Aorta (tissue), 5 donors: ENCODE measurements around the gene GAB2. TPM values are rescaled to one million over a fixed set of nuclear protein-coding genes. Genes with fewer than 3 reads are reported as not detected.

Experiments used
- ATAC-seq: fragments of 200-7000 bp; cut with Tn5 transposase; one replicate; pipeline ENCODE4 v1.9.1; 2022; ENCODE audit warnings: moderate library complexity; ENCODE audit not compliant: low FRiP score
- DNase-seq, 2 donors: peaks; one replicate each; pipeline ENCODE4 v3.0.0-alpha.2; 2020
- H3K27ac ChIP-seq, 2 donors: one replicate each; pipeline ENCODE4 v1.5.1; 2013; ENCODE audit warnings: low read length in 2 of 2, mild to moderate bottlenecking in 2 of 2, moderate library complexity in 2 of 2, control low read depth in 1 of 2, inconsistent platforms in 1 of 2, low read depth in 1 of 2
- H3K27me3 ChIP-seq, 2 donors: one replicate each; pipeline ENCODE4 v1.6.1; 2013; ENCODE audit warnings: control low read depth in 1 of 2, low read length in 1 of 2, mild to moderate bottlenecking in 1 of 2, moderate library complexity in 1 of 2; ENCODE audit not compliant: insufficient read depth in 2 of 2, control insufficient read depth in 1 of 2
- H3K36me3 ChIP-seq, 2 donors: one replicate each; pipeline ENCODE4 v1.6.1; 2013; ENCODE audit warnings: control low read depth in 1 of 2, low read length in 1 of 2, mild to moderate bottlenecking in 1 of 2; ENCODE audit not compliant: insufficient read depth in 2 of 2, control insufficient read depth in 1 of 2
- H3K4me1 ChIP-seq, 2 donors: one replicate each; pipeline ENCODE4 v1.6.1; 2013; ENCODE audit warnings: low read length in 2 of 2, control low read depth in 1 of 2, mild to moderate bottlenecking in 1 of 2, moderate library complexity in 1 of 2; ENCODE audit not compliant: insufficient read depth in 2 of 2, control insufficient read depth in 1 of 2
- H3K4me3 ChIP-seq, 2 donors: one replicate each; pipeline ENCODE4 v1.5.1; 2013; ENCODE audit warnings: low read length in 2 of 2, control low read depth in 1 of 2, mild to moderate bottlenecking in 1 of 2
- H3K9me3 ChIP-seq: one replicate; pipeline ENCODE4 v1.6.1; 2013; ENCODE audit warnings: mild to moderate bottlenecking, low read length; ENCODE audit not compliant: control insufficient read depth
- WGBS, 2 donors: extraction: QIAGEN DNeasy Blood & Tissue Kit; methylation state at CpG; one replicate each; pipeline ENCODE4 v1.1.7; 2013; 5-methylcytosine and 5-hydroxymethylcytosine counted together
- intact Hi-C, 2 donors: fragments of 100-400 bp; cut with DNase I; formaldehyde crosslinking; loops; one replicate each; pipeline versions ENCODE4 v1.14.2 to v1.15.0; 2022
- polyA plus RNA-seq, 2 donors: library from polyadenylated mRNA; stranded (reverse); fragments of 200-250 nt; gene quantifications; one replicate each; pipeline ENCODE4 v1.2.3, GENCODE V29; 2013
- total RNA-seq, 2 donors: library from RNA; stranded (reverse); fragmentation: NEBNext Ultra II Directional; extraction: Animal tissue kit (Norgen Biotek cat#: 25700); gene quantifications; one replicate each; pipeline ENCODE4 v1.2.1, GENCODE V29; 2021
- donor health status: healthy with polysubstance abuse.
- donor health status: Bipolar disorder and iron deficiency.
- donor health status: DM: no; HTN: no; CAD: no.
- donor health status: DM: no; HTN: no; CAD: no.
- donor health status: DM: yes; HTN: yes; CAD: no.

GAB2 gene
- total and polyA plus RNA-seq, 4 donors, result 19.3 to 82.6 (median 55.2) TPM

DNA sequence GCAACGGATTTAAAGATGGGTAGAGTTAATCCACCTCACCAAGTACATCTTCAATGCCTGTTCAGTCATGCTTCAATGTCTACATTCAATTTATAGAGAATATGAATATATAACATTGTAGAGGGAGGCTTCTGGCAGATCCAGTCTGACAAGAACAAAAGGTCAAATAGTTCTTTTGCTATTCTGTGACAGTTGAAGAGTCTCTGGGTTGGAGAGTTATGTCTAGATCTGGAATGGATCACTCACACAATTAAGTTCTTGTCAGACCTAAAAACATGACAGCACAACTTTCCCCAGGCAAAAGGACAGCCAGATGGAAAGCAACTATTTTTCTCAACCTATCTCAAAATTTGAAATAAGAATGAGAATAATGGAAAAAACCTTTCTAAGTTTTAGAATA lies 15.3 kb upstream of the GAB2 start:
- H3K27ac ChIP-seq, result no peak overlapping the region
- 40 to 64% methylated on average over 1 of the region's 1 CpG for WGBS, 2 donors
- no peak overlapping the region for H3K4me3 ChIP-seq
- H3K9me3 ChIP-seq, result no peaks in the 10 kb centered on the region
- intact Hi-C loops, result no loop called here
- no peak for DNase-seq
- no peak for ATAC-seq
- H3K36me3 ChIP-seq, result no peaks in the 10 kb centered on the region
- H3K27me3 ChIP-seq, result no peaks in the 10 kb centered on the region
- no peaks in the 10 kb centered on the region for H3K4me1 ChIP-seq

DNA sequence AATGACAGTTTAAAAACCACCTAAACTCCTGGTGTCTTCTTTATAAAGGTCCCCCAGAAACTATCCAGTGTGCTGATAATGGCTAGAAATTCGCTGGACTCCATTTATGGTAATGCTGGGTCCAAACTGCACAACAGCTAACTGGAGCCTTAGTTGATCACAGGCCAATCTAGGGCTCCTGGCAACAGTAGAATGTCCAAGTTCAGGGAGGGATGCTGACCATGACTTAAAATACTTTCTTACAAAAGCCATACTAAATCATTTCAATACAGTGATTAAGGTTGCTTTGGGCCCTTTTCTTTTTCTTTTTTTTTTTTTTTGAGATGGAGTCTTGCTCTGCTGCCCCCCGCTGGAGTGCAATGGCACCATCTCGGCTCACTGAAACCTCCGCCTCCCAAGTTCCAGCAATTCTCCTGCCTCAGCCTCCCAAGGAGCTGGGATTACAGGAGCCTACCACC lies 14.5 kb upstream of the GAB2 start:
- Histone ChIP-seq H3K4me3 (no peak overlapping the region), H3K36me3 (no peaks in the 10 kb centered on the region), H3K27ac (no peak overlapping the region), H3K4me1 (no peaks in the 10 kb centered on the region), H3K27me3 (no peaks in the 10 kb centered on the region), H3K9me3 (no peaks in the 10 kb centered on the region)
- DNase-seq (no peak), ATAC-seq (peak; percentile 48)
- 74 to 81% methylated on average over 4 of the region's 4 CpGs for WGBS, 2 donors
- intact Hi-C loops, result no loop called here

DNA sequence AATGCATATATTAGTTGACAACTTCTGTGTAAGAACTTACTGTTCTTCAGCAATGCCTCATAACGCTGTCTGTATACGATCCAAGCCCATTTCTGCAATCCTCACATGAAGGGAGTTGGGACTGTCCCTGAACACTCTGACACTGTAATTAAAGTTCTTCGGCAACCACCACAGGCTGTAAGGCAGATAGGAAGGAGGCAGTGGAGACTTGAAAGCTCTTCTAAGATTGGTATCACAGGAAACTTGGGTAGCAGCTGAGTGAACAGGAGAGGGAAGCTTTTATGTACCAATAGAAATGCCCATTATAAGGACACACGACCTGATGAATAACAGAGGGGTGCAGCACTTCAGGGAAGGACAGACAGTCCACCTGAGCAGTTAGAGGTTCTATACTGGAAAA lies 12.0 kb upstream of the GAB2 start:
- no peak for DNase-seq
- Histone ChIP-seq H3K9me3 (no peaks in the 10 kb centered on the region), H3K36me3 (no peaks in the 10 kb centered on the region), H3K4me1 (no peaks in the 10 kb centered on the region), H3K27me3 (no peaks in the 10 kb centered on the region), H3K27ac (no peak overlapping the region), H3K4me3 (no peak overlapping the region)
- intact Hi-C loops, result loop anchor here in 1 of 2 donors (5.0 kb wide), 1 partner anchor 282 kb away; no protein-coding TSS in a partner anchor
- no peak for ATAC-seq
- 90 to 93% methylated on average over 4 of the region's 4 CpGs for WGBS, 2 donors

DNA sequence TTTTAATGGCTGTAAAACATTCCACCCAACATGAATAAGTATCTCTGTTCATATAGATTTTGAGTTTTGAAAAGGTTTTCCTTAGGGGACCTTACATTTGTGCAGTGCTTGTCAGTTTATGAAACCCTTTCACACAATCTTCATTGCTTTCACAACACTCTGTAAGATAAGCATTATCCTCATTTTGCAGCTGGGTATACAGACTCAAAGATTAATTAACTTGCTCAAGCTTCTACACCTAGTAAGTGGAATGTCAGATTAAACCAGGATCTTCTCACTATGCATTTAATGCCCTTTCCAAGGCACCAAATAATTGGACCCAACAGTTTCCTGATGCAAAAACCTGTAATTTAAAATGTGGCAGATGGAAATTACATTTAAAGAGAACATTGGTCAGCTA lies 11.6 kb upstream of the GAB2 start:
- ATAC-seq (no peak), DNase-seq (no peak)
- no peaks in the 10 kb centered on the region for H3K9me3 ChIP-seq
- H3K27ac ChIP-seq, result no peak overlapping the region
- H3K4me1 ChIP-seq, result no peaks in the 10 kb centered on the region
- no peaks in the 10 kb centered on the region for H3K27me3 ChIP-seq
- intact Hi-C loops, result loop anchor here in 1 of 2 donors (5.0 kb wide), 1 partner anchor 282 kb away; no protein-coding TSS in a partner anchor
- no peak overlapping the region for H3K4me3 ChIP-seq
- no peaks in the 10 kb centered on the region for H3K36me3 ChIP-seq

DNA sequence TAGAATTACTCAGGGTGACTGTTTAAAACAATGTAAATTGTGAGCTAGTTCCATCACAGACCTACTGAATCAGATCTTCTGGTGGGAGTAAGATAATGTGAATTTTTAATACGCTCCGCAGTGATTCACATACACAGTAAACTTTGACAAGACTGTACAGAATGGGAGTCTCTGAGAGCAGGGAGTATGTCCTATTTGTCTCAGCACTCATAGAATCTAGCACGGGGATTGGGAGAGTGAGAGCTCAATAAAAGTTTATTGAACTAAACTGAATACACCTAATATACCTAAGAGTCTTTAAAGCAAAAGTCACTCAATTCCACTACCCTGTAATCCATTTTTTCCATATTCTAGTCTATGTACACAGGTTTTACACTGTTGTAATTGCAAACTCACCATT lies 11.2 kb upstream of the GAB2 start:
- 92 to 95% methylated on average over 3 of the region's 3 CpGs for WGBS, 2 donors

DNA sequence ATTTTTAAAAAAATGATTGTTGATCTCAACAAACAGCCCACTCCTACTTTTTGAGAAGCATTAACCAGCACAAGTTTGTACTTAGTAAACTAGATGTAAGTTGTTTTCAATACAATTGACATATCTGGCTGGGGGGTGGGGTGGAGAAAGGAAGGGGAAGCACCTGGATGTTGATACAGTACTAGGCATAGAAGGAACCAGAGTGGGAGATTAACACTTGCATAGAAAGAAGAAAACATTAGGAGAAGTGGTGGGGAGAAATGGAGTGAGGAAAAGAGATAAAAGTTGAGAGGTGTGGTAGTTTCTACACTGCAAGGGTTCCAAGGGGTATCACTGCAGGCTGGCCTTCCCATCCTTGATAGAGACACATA lies 10.6 kb upstream of the GAB2 start:
- intact Hi-C loops, result loop anchor here in 1 of 2 donors (5.0 kb wide), 1 partner anchor 281 kb away; no protein-coding TSS in a partner anchor
- ATAC-seq, result no peak

More for the DNA sequence above, 11.2 kb upstream of the GAB2 start:
- no peaks in the 10 kb centered on the region for H3K36me3 ChIP-seq
- H3K27me3 ChIP-seq, result no peaks in the 10 kb centered on the region
- no peak overlapping the region for H3K4me3 ChIP-seq
- no peaks in the 10 kb centered on the region for H3K4me1 ChIP-seq
- DNase-seq, result no peak
- H3K9me3 ChIP-seq, result no peaks in the 10 kb centered on the region
- no peak overlapping the region for H3K27ac ChIP-seq
- intact Hi-C loops, result loop anchor here in 1 of 2 donors (5.0 kb wide), 1 partner anchor 281 kb away; no protein-coding TSS in a partner anchor
- ATAC-seq, result no peak

DNA sequence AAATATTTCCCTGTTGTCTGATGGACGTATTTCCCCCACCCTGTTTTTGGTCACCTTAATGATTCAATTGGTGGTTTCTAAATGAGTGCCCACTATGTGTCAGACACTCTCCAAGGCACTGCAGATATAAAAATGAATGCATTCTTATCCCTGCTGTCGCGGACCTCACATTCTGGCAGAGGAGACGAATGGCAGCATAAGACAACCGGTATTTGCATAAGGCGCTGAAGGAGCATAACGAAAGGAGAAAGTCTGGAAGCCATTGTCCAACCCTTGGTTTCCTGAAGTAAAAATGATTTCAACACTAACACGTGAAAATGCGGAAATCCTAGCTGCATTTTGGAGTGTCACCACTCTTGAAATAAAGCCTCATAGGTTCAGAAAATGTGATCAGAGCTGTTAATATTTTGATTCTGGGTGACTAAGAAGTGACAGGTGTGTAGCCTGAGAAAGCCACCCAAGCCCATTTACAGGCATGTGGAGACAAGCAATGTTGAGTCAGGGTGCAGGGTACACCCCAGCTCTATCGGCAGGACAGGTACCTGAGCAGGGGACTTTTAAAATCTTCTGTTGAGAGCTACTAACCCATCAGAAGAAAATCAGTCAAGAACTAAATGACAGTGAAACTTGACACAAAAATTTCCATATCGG lies 10.1 kb upstream of the GAB2 start:
- no peaks in the 10 kb centered on the region for H3K9me3 ChIP-seq
- no peak overlapping the region for H3K4me3 ChIP-seq
- H3K27ac ChIP-seq, result no peak overlapping the region
- no peaks in the 10 kb centered on the region for H3K4me1 ChIP-seq
- no peak for DNase-seq
- no peaks in the 10 kb centered on the region for H3K27me3 ChIP-seq
- intact Hi-C loops, result loop anchor here in 1 of 2 donors (5.0 kb wide), 1 partner anchor 280 kb away; no protein-coding TSS in a partner anchor
- no peaks in the 10 kb centered on the region for H3K36me3 ChIP-seq
- whole genome bisulfite sequencing, 2 donors, result 87 to 89% methylated on average over 11 of the region's 11 CpGs
- ATAC-seq, result no peak

More for the DNA sequence above, 10.6 kb upstream of the GAB2 start:
- DNase-seq, result no peak
- no peak overlapping the region for H3K4me3 ChIP-seq
- H3K27me3 ChIP-seq, result no peaks in the 10 kb centered on the region
- no peak overlapping the region for H3K27ac ChIP-seq
- H3K4me1 ChIP-seq, result no peaks in the 10 kb centered on the region
- H3K9me3 ChIP-seq, result no peaks in the 10 kb centered on the region
- no peaks in the 10 kb centered on the region for H3K36me3 ChIP-seq

DNA sequence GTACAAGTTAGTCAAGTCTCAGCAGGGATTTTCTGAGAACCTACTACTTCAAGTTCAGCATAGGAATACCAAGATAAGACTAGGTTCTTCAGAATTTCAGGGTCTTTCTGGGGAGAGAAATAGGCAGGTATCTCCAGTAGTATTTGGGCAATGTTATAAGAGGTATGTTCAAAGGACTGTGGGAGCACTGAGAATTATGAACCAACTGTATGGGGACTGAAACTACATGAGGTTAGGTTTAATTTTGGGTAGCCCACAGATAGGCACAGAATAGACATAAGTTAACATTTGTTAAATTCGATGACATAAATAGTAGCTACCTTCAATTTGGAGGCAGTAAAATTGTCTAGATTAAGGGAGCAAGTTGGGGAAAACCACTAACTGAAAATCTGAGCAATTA lies 9.2 kb upstream of the GAB2 start:
- no peaks in the 10 kb centered on the region for H3K9me3 ChIP-seq
- no peak overlapping the region for H3K27ac ChIP-seq
- DNase-seq, result no peak
- ATAC-seq, result no peak
- no peaks in the 10 kb centered on the region for H3K4me1 ChIP-seq
- H3K4me3 ChIP-seq, result no peak overlapping the region
- intact Hi-C loops, result loop anchor here in 1 of 2 donors (5.0 kb wide), 1 partner anchor 280 kb away; no protein-coding TSS in a partner anchor
- 96 to 97% methylated on average over 1 of the region's 1 CpG for WGBS, 2 donors
- no peaks in the 10 kb centered on the region for H3K36me3 ChIP-seq
- no peaks in the 10 kb centered on the region for H3K27me3 ChIP-seq

DNA sequence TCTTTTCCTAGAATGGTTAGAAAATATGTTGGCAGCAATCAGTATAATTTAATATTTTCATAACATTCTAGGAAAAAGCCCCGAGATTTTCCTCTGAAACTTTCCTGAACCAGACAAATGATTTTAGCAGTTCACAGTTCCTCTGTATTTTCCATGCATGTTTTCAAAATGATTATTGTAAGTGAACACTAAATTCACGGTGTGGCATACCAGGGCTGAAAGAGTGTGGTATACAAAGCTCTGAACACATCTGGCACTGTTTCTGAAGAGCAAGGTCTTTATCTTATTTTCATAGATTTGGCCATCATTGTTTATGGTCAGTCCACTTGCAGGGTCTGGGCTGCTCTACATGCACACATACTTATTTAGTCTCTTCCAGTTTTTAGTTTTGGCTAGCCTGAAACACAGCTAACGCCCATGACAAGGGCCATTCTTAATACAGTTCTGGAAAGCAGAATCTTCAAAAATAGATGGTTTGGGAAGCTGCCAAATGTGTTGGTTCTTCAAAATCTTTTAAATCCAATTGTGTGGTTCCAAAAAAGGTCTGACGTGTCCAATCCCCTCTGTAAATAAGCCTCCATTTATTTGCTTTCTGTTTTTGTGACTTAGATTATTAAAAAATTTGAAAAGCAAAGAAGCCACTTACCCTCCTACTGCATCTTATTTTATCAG lies 7.9 kb upstream of the GAB2 start:
- intact Hi-C loops, result loop anchor here in 1 of 2 donors (5.0 kb wide), 1 partner anchor 278 kb away; no protein-coding TSS in a partner anchor
- Histone ChIP-seq H3K27me3 (no peaks in the 10 kb centered on the region), H3K27ac (no peak overlapping the region), H3K4me1 (no peaks in the 10 kb centered on the region), H3K36me3 (no peaks in the 10 kb centered on the region), H3K4me3 (no peak overlapping the region), H3K9me3 (no peaks in the 10 kb centered on the region)
- ATAC-seq (no peak), DNase-seq (no peak)
- 7% methylated on average over 4 of the region's 4 CpGs for WGBS, 2 donors
